ENCODE results near the gene LRRC8E.

The LRRC8E gene

GRCh38 chr19:7918615-7919421, 30.5 kb downstream of the LRRC8E start:
- in situ Hi-C loops (cut with MboI; ENCODE audit: low sequenced_read_pairs): no loop called here

GRCh38 chr19:7919610-7920518, 31.6 kb downstream of the LRRC8E start, which contains the start of gene SNAPC2:
Gene SNAPC2 (plus strand): TSS chr19:7920338. CDS start chr19:7920367, 29 bp downstream.
- in situ Hi-C loops (cut with MboI; ENCODE audit: low sequenced_read_pairs): no loop called here

GRCh38 chr19:7920519-7921301, 32.4 kb downstream of the LRRC8E start:
- in situ Hi-C loops (cut with MboI; ENCODE audit: low sequenced_read_pairs): no loop called here

GRCh38 chr19:7921302-7921966, 33.1 kb downstream of the LRRC8E start:
- in situ Hi-C loops (cut with MboI; ENCODE audit: low sequenced_read_pairs): no loop called here

GRCh38 chr19:7921967-7922835, 33.9 kb downstream of the LRRC8E start:
- in situ Hi-C loops (cut with MboI; ENCODE audit: low sequenced_read_pairs): no loop called here

- in situ Hi-C loops (cut with MboI; ENCODE audit: low sequenced_read_pairs): no loop called here
Observed at GRCh38 chr19:7922836-7923195, 34.5 kb downstream of the LRRC8E start.

- in situ Hi-C loops (cut with MboI; ENCODE audit: low sequenced_read_pairs): no loop called here
Observed at GRCh38 chr19:7923295-7924191, 35.2 kb downstream of the LRRC8E start.

GRCh38 chr19:7924241-7924640, 35.9 kb downstream of the LRRC8E start:
- in situ Hi-C loops (cut with MboI; ENCODE audit: low sequenced_read_pairs): no loop called here

GRCh38 chr19:7924651-7925170, 36.4 kb downstream of the LRRC8E start:
- in situ Hi-C loops (cut with MboI; ENCODE audit: low sequenced_read_pairs): no loop called here

GRCh38 chr19:7925171-7925851, 37.0 kb downstream of the LRRC8E start:
- in situ Hi-C loops (cut with MboI; ENCODE audit: low sequenced_read_pairs): no loop called here

- in situ Hi-C loops (cut with MboI; ENCODE audit: low sequenced_read_pairs): no loop called here
Observed at GRCh38 chr19:7926021-7926726, 37.9 kb downstream of the LRRC8E start, which contains the start of gene CTXN1. Gene CTXN1 (minus strand): TSS chr19:7926135. CDS start chr19:7925538, 597 bp downstream.

- in situ Hi-C loops (cut with MboI; ENCODE audit: low sequenced_read_pairs): no loop called here
Observed at GRCh38 chr19:7926727-7927604, 38.7 kb downstream of the LRRC8E start.

- in situ Hi-C loops (cut with MboI; ENCODE audit: low sequenced_read_pairs): no loop called here
Observed at GRCh38 chr19:7927605-7928333, 39.5 kb downstream of the LRRC8E start.

GRCh38 chr19:7928334-7928706, 40.0 kb downstream of the LRRC8E start:
- in situ Hi-C loops (cut with MboI; ENCODE audit: low sequenced_read_pairs): no loop called here

Data from HL-60/S4 (cell line).